GM12801 (cell line): ENCODE measurements around the gene LAMC1.

Experiments used
- CTCF ChIP-seq: IDR thresholded peaks from one replicate; pipeline ENCODE4 v1.5.1; 2011; ENCODE audit warnings: control low read depth; ENCODE audit not compliant: insufficient read length; ENCODE audit errors: extremely low read depth

The LAMC1 gene

GRCh38 chr1:183096894-183097293 is 73.7 kb downstream of the LAMC1 start:
- TF ChIP-seq CTCF, result no peak

GRCh38 chr1:183097438-183098051 is 74.3 kb downstream of the LAMC1 start:
- TF ChIP-seq CTCF, result no peak

GRCh38 chr1:183098317-183098716 is 75.1 kb downstream of the LAMC1 start:
- TF ChIP-seq CTCF, result no peak

- no peak for TF ChIP-seq CTCF
Measured at GRCh38 chr1:183100361-183100974, 77.2 kb downstream of the LAMC1 start.

GRCh38 chr1:183101081-183101480 is 77.9 kb downstream of the LAMC1 start:
- no peak for TF ChIP-seq CTCF

- no peak for TF ChIP-seq CTCF
Measured at GRCh38 chr1:183101841-183102276, 78.6 kb downstream of the LAMC1 start.

GRCh38 chr1:183103147-183103546 is 79.9 kb downstream of the LAMC1 start:
- no peak for TF ChIP-seq CTCF

GRCh38 chr1:183103577-183103976 is 80.4 kb downstream of the LAMC1 start:
- TF ChIP-seq CTCF, result no peak
